ENCODE results near the gene SLC8A3.

The SLC8A3 gene

GRCh38 chr14:70139384-70139783 lies 49.4 kb downstream of the SLC8A3 start:
- WGBS, 2 donors (ENCODE audit: extremely low coverage in 2 of 2, insufficient read length in 2 of 2, insufficient replicate concordance in 1 of 2) = no CpG with 5 or more reads among the region's 5 CpGs

DNA sequence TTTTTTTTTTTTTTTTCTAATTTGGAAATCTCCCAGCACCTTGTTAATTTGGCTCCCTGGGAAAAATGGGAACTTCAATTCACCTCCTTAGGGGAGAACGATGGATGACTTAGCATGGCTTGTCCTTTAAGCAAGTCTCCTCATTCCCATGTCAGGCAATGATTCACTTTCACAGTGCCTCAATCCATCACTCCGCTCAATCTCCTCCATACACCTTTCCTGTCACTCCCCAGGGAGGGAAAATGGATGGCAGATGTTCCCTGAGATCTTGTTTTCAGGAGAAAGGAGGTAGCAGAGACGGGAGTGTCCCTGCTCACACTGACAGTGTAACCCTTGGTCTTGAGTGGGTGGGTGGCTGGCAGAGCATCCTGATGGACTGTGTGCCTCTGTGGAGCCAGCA lies 51.0 kb downstream of the SLC8A3 start:
- Histone ChIP-seq H4K8ac (ENCODE audit: low read depth, low read length) (no peak overlapping the region), H3K9ac (ENCODE audit: low read depth, low read length, poor library complexity) (no peak overlapping the region), H2AK5ac (ENCODE audit: low read depth, low read length) (no peak overlapping the region)

More at GRCh38 chr14:70139384-70139783, 49.4 kb downstream of the SLC8A3 start:
- Histone ChIP-seq H3K4me1 (ENCODE audit: control insufficient read depth in 2 of 2, insufficient read depth in 1 of 2, low read depth in 1 of 2, low read length in 2 of 2) (no peaks in the 10 kb centered on the region), H3K36me3 (replicated peaks in 1 of 2; ENCODE audit: control insufficient read depth in 2 of 2, insufficient read depth in 2 of 2, low read length in 2 of 2) (no peaks in the 10 kb centered on the region), H2BK15ac (ENCODE audit: low read length) (no peak overlapping the region), H3K79me1 (ENCODE audit: low read depth, low read length) (no peaks in the 10 kb centered on the region), H2AFZ (ENCODE audit: low read length) (no peak overlapping the region), H3K9ac (ENCODE audit: low read depth, low read length, poor library complexity) (no peak overlapping the region), H3K27me3 (ENCODE audit: control insufficient read depth in 3 of 3, insufficient read depth in 3 of 3, low read depth in 1 of 3, low read length in 3 of 3) (peaks cover 0 to 10% (median 0%) of the 10 kb centered on the region in 3 experiments), H2BK120ac (ENCODE audit: low read depth, low read length) (no peak overlapping the region), H3K27ac (replicated peaks; ENCODE audit: low read length) (no peak overlapping the region), H3K4me2 (ENCODE audit: insufficient read depth, low read length, poor library complexity, severe bottlenecking) (no peak overlapping the region), H3K14ac (ENCODE audit: low read length) (no peak overlapping the region), H2BK12ac (ENCODE audit: low read length) (no peak overlapping the region), H2BK5ac (ENCODE audit: low read length) (no peak overlapping the region), H3K18ac (ENCODE audit: low read length) (no peak overlapping the region), H4K8ac (ENCODE audit: low read depth, low read length) (no peak overlapping the region), H4K91ac (ENCODE audit: low read depth, low read length, poor library complexity) (no peak overlapping the region), H3K23ac (ENCODE audit: low read depth, low read length, poor library complexity) (no peak overlapping the region), H3K4me3 (ENCODE audit: low read length in 2 of 2) (no peak overlapping the region), H2AK5ac (ENCODE audit: low read depth, low read length) (no peak overlapping the region), H3K9me3 (replicated peaks in 1 of 2; ENCODE audit: control insufficient read depth in 2 of 2, insufficient read depth in 1 of 2, low read depth in 1 of 2, low read length in 2 of 2) (no peaks in the 10 kb centered on the region), H3K4ac (ENCODE audit: low read length) (no peak overlapping the region)
- no peak for DNase-seq (ENCODE audit: low spot score)

GRCh38 chr14:70133461-70133860 lies 55.3 kb downstream of the SLC8A3 start:
- Histone ChIP-seq H2BK120ac (ENCODE audit: low read depth, low read length) (no peak overlapping the region), H4K91ac (ENCODE audit: low read depth, low read length, poor library complexity) (no peak overlapping the region), H2AK5ac (ENCODE audit: low read depth, low read length) (no peak overlapping the region), H2BK5ac (ENCODE audit: low read length) (no peak overlapping the region), H3K36me3 (replicated peaks in 1 of 2; ENCODE audit: control insufficient read depth in 2 of 2, insufficient read depth in 2 of 2, low read length in 2 of 2) (no peaks in the 10 kb centered on the region), H2AFZ (ENCODE audit: low read length) (no peak overlapping the region), H3K27ac (replicated peaks; ENCODE audit: low read length) (no peak overlapping the region), H3K4me1 (ENCODE audit: control insufficient read depth in 2 of 2, insufficient read depth in 1 of 2, low read depth in 1 of 2, low read length in 2 of 2) (no peaks in the 10 kb centered on the region), H3K14ac (ENCODE audit: low read length) (no peak overlapping the region), H3K4ac (ENCODE audit: low read length) (no peak overlapping the region), H3K23ac (ENCODE audit: low read depth, low read length, poor library complexity) (no peak overlapping the region), H3K9me3 (replicated peaks in 1 of 2; ENCODE audit: control insufficient read depth in 2 of 2, insufficient read depth in 1 of 2, low read depth in 1 of 2, low read length in 2 of 2) (no peaks in the 10 kb centered on the region), H2BK12ac (ENCODE audit: low read length) (no peak overlapping the region), H3K79me1 (ENCODE audit: low read depth, low read length) (no peaks in the 10 kb centered on the region), H4K8ac (ENCODE audit: low read depth, low read length) (no peak overlapping the region), H3K9ac (ENCODE audit: low read depth, low read length, poor library complexity) (no peak overlapping the region), H3K27me3 (ENCODE audit: control insufficient read depth in 3 of 3, insufficient read depth in 3 of 3, low read depth in 1 of 3, low read length in 3 of 3) (peaks cover 0 to 22% (median 0%) of the 10 kb centered on the region in 3 experiments), H3K4me2 (ENCODE audit: insufficient read depth, low read length, poor library complexity, severe bottlenecking) (no peak overlapping the region), H2BK15ac (ENCODE audit: low read length) (no peak overlapping the region), H3K18ac (ENCODE audit: low read length) (no peak overlapping the region), H3K4me3 (ENCODE audit: low read length in 2 of 2) (no peak overlapping the region)
- DNase-seq (ENCODE audit: low spot score) = no peak
- WGBS, 2 donors (ENCODE audit: extremely low coverage in 2 of 2, insufficient read length in 2 of 2, insufficient replicate concordance in 1 of 2) = no CpG with 5 or more reads among the region's 2 CpGs

More for the DNA sequence above, 51.0 kb downstream of the SLC8A3 start:
- Histone ChIP-seq H2BK5ac (ENCODE audit: low read length) (no peak overlapping the region), H3K14ac (ENCODE audit: low read length) (no peak overlapping the region), H3K36me3 (replicated peaks in 1 of 2; ENCODE audit: control insufficient read depth in 2 of 2, insufficient read depth in 2 of 2, low read length in 2 of 2) (no peaks in the 10 kb centered on the region), H3K9me3 (replicated peaks in 1 of 2; ENCODE audit: control insufficient read depth in 2 of 2, insufficient read depth in 1 of 2, low read depth in 1 of 2, low read length in 2 of 2) (no peaks in the 10 kb centered on the region), H3K4me1 (ENCODE audit: control insufficient read depth in 2 of 2, insufficient read depth in 1 of 2, low read depth in 1 of 2, low read length in 2 of 2) (no peaks in the 10 kb centered on the region), H3K23ac (ENCODE audit: low read depth, low read length, poor library complexity) (no peak overlapping the region), H4K91ac (ENCODE audit: low read depth, low read length, poor library complexity) (no peak overlapping the region), H2BK12ac (ENCODE audit: low read length) (no peak overlapping the region), H3K18ac (ENCODE audit: low read length) (no peak overlapping the region), H2BK15ac (ENCODE audit: low read length) (no peak overlapping the region), H3K79me1 (ENCODE audit: low read depth, low read length) (no peaks in the 10 kb centered on the region), H3K27ac (replicated peaks; ENCODE audit: low read length) (no peak overlapping the region), H2AFZ (ENCODE audit: low read length) (no peak overlapping the region), H3K4me2 (ENCODE audit: insufficient read depth, low read length, poor library complexity, severe bottlenecking) (no peak overlapping the region), H2BK120ac (ENCODE audit: low read depth, low read length) (no peak overlapping the region), H3K27me3 (ENCODE audit: control insufficient read depth in 3 of 3, insufficient read depth in 3 of 3, low read depth in 1 of 3, low read length in 3 of 3) (peaks cover 0 to 10% (median 0%) of the 10 kb centered on the region in 3 experiments), H3K4me3 (ENCODE audit: low read length in 2 of 2) (no peak overlapping the region), H3K4ac (ENCODE audit: low read length) (no peak overlapping the region)
- no peak for DNase-seq (ENCODE audit: low spot score)
- WGBS, 2 donors (ENCODE audit: extremely low coverage in 2 of 2, insufficient read length in 2 of 2, insufficient replicate concordance in 1 of 2) = no CpG with 5 or more reads among the region's 3 CpGs

- H3K23ac ChIP-seq (ENCODE audit: low read depth, low read length, poor library complexity) = no peak overlapping the region
- H2AFZ ChIP-seq (ENCODE audit: low read length) = no peak overlapping the region
- no peaks in the 10 kb centered on the region for H3K79me1 ChIP-seq (ENCODE audit: low read depth, low read length)
- H3K18ac ChIP-seq (ENCODE audit: low read length) = no peak overlapping the region
- no peak overlapping the region for H3K14ac ChIP-seq (ENCODE audit: low read length)
- DNase-seq (ENCODE audit: low spot score) = no peak
- peaks cover 0 to 17% (median 0%) of the 10 kb centered on the region in 3 experiments for H3K27me3 ChIP-seq (ENCODE audit: control insufficient read depth in 3 of 3, insufficient read depth in 3 of 3, low read depth in 1 of 3, low read length in 3 of 3)
- H3K4me2 ChIP-seq (ENCODE audit: insufficient read depth, low read length, poor library complexity, severe bottlenecking) = no peak overlapping the region
- no peak overlapping the region for H3K27ac ChIP-seq (replicated peaks; ENCODE audit: low read length)
- H3K4me3 ChIP-seq (ENCODE audit: low read length in 2 of 2) = no peak overlapping the region
- no peaks in the 10 kb centered on the region for H3K9me3 ChIP-seq (replicated peaks in 1 of 2; ENCODE audit: control insufficient read depth in 2 of 2, insufficient read depth in 1 of 2, low read depth in 1 of 2, low read length in 2 of 2)
- no peak overlapping the region for H3K9ac ChIP-seq (ENCODE audit: low read depth, low read length, poor library complexity)
- no peak overlapping the region for H2BK5ac ChIP-seq (ENCODE audit: low read length)
- no peaks in the 10 kb centered on the region for H3K4me1 ChIP-seq (ENCODE audit: control insufficient read depth in 2 of 2, insufficient read depth in 1 of 2, low read depth in 1 of 2, low read length in 2 of 2)
- H3K36me3 ChIP-seq (replicated peaks in 1 of 2; ENCODE audit: control insufficient read depth in 2 of 2, insufficient read depth in 2 of 2, low read length in 2 of 2) = no peaks in the 10 kb centered on the region
- H4K91ac ChIP-seq (ENCODE audit: low read depth, low read length, poor library complexity) = no peak overlapping the region
- no CpG with 5 or more reads among the region's 1 CpG for WGBS, 2 donors (ENCODE audit: extremely low coverage in 2 of 2, insufficient read length in 2 of 2, insufficient replicate concordance in 1 of 2)
- no peak overlapping the region for H2BK15ac ChIP-seq (ENCODE audit: low read length)
- no peak overlapping the region for H2BK120ac ChIP-seq (ENCODE audit: low read depth, low read length)
- H3K4ac ChIP-seq (ENCODE audit: low read length) = no peak overlapping the region
- no peak overlapping the region for H4K8ac ChIP-seq (ENCODE audit: low read depth, low read length)
- H2BK12ac ChIP-seq (ENCODE audit: low read length) = no peak overlapping the region
- H2AK5ac ChIP-seq (ENCODE audit: low read depth, low read length) = no peak overlapping the region
Measured at GRCh38 chr14:70130482-70130881, 58.3 kb downstream of the SLC8A3 start.

Measured in neuronal stem cell (in vitro differentiated cells).